Subcutaneous adipose tissue (tissue), 4 donors: ENCODE measurements around the gene OXCT1. TPM values are rescaled to one million over a fixed set of nuclear protein-coding genes. Genes with fewer than 3 reads are reported as not detected.

Experiments used
- CTCF ChIP-seq: fragments of 450-650 bp; IDR thresholded peaks from one replicate; pipeline ENCODE4 v1.5.1; 2016; ENCODE audit warnings: low read depth, mild to moderate bottlenecking, control low read depth, antibody characterized with exemption, moderate library complexity
- total RNA-seq, 4 donors: library from RNA; depleted of rRNA; stranded (reverse); fragments of >200 nt; gene quantifications; one replicate each; pipeline ENCODE4 v1.1.0, GENCODE V29; 2016

The OXCT1 gene
- total RNA-seq, 4 donors from 2014 or later = 38.9 to 74.6 (median 57.1) TPM

GRCh38 chr5:41762426-41762825 is 107.8 kb downstream of the OXCT1 start:
- no peak for TF ChIP-seq CTCF

GRCh38 chr5:41761663-41762062 is 108.6 kb downstream of the OXCT1 start:
- no peak for TF ChIP-seq CTCF

DNA sequence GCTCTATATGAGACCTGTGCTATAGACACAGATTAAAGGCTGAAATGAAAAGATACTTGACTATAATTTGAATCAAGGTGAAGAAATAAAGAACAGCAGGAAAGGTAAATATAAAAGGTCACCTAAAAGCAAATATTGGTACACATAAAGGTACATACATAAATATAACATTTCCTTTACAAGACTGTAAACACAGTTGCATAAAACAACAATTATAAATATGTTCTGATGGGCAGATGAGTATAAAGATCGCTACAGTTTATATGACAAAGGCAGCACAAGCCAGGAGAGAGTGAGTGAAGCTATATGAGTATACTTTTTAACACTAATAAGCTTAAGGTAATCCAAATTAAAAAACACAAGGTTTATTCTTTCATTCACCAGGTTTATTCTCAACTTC is 114.5 kb downstream of the OXCT1 start:
- TF ChIP-seq CTCF = no peak

DNA sequence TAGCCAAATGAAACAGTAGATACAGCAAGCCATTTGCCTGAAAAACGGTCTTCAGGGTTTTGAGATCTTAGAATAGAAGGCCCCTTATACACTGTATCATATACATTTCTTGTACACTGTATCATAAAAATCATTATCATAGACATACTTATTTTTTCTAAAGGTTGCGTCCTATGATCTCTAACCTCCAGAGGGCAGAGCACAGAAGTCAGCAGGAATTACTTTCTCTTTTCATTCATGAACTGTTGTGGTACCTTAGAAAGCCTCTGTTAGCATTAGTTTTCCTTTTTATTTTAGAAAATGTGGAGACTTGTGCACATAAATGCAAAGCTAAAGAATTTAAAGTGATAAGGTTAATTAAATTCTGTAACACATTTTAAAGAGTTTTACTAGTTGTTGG is 115.4 kb downstream of the OXCT1 start:
- no peak for TF ChIP-seq CTCF

DNA sequence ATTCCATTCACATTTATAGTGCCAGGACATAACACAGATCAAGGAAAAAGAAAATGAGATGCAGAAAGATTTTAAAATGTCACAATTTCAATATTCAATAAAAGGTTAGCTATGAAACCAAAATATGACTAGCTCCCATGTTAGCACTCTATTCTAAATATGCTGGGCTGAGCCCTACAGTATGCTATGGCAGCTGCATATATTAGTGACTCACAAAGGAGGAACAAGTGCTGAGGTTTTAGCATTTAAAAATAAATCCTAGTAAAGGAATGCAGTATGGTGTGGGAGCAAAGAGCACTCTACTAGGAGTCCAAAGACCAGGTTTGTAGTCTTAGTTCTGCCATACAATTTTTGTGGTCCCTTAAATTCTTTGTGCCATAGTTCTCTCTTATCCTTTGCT is 118.4 kb downstream of the OXCT1 start:
- TF ChIP-seq CTCF = no peak

DNA sequence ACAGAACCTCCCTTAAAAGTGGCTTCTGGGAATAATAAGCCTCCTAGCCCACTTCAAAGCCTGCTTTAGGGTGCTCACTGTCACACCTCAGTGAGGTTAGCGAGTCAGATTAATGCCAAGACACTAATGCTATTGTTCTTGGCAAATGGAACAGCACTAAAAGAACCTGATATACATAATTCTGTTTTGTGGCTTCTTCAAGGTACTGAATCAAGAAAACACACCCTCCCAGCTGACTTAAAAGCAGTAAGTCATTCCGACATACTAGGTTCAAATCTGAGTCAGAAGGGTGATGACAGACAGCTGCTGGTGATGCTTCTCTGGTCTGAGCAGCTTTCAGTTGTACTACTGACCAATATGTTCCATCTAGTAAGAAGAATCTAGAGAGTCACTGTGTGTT is 121.6 kb downstream of the OXCT1 start:
- TF ChIP-seq CTCF = no peak

DNA sequence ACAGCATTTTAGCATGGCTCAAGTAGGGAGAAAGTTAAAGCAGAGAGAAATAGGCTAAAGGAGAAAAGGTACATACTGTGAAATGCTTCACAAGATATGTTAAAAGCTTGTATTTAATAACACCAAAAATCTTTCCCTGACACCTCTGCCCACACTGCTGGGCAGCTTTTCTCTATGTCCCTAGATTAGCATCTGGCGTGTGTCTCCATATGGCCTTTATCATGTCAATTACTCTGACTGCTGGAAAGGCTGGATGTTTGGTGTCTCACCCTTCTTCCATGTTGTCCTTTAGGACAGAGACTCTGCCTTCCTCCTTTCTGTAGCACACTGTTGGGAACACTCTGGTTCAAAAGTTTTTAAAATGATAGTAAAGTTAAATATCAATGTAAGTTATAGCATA is 122.5 kb downstream of the OXCT1 start:
- TF ChIP-seq CTCF = no peak
